Left kidney (tissue), 2 donors: ENCODE data around the gene KCNS1. TPM values are rescaled to one million over a fixed set of nuclear protein-coding genes. Genes with fewer than 3 reads are reported as not detected.
"Not testable (repeated sequence)": the region's sequence is repeated elsewhere in the genome, so short reads cannot be mapped to it uniquely, and the experiment has no call there.

Source experiments
- DNase-seq: peaks from one replicate; pipeline ENCODE4 v3.0.0-alpha.2; 2013
- polyA plus RNA-seq: library from polyadenylated mRNA; unstranded; fragments of 120-200 nt; gene quantifications from one replicate; pipeline ENCODE4 v1.2.1, GENCODE V29; 2013; ENCODE audit not compliant: insufficient read length

KCNS1 gene
- polyA plus RNA-seq, 1 donor: 0.55 TPM

DNA sequence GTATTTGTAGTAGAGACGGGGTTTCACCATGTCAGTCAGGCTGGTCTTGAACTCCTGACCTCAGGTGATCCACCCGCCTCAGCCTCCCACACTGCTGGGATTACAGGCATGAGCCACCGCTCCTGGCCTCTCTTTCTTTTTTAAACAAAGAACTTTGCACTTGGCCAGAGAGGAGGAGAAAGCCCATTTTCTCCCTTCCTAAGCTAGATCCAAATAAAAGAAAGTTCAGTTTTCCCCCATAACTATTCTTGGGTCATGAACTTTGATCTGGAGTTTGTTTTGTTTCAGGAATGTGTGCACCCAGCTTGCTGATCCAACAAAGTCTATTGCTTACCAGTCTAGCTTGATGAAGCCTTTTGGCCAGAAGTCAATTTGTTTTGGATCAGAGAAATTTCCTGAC is 23.4 kb downstream of the KCNS1 start:
- no peak for DNase-seq

DNA sequence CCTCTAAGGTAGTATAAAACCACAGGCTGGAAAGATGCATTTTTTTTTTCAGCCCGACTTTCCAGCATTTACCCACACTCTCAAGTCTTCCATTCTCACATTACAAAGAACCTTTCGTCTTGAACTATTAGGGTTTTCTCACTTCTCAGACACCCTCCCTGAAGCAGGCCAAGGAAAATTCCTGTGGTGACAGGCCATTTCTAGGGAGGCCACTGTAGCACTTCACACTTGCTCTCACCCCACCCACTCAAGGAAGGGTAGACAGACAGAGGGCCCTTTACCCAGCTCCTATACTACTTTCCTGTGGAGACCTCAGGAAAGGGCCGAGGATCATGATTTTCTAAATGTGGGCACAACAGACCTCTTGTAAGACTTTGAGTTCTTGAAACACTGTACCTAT is 27.7 kb downstream of the KCNS1 start:
- DNase-seq: no peak

DNA sequence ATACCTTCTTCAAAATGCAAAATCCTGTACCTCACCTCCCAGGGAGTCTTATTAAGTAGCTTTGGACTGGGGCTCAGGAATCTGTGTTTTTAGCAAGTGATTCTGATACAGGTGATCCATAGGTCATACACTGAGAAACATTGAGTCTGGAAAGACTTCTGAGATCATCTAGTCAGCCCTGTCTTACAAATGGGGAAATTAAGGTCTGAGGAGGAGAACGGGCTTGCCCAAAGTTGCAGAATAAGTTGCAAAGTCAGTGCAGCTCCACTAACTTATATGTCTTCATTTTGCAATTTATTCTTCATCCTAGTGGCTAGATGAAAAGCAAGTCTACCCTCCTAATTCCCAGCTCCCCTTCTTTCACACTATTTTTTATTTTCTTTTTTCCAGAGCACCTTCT is 28.9 kb downstream of the KCNS1 start:
- no peak for DNase-seq

DNA sequence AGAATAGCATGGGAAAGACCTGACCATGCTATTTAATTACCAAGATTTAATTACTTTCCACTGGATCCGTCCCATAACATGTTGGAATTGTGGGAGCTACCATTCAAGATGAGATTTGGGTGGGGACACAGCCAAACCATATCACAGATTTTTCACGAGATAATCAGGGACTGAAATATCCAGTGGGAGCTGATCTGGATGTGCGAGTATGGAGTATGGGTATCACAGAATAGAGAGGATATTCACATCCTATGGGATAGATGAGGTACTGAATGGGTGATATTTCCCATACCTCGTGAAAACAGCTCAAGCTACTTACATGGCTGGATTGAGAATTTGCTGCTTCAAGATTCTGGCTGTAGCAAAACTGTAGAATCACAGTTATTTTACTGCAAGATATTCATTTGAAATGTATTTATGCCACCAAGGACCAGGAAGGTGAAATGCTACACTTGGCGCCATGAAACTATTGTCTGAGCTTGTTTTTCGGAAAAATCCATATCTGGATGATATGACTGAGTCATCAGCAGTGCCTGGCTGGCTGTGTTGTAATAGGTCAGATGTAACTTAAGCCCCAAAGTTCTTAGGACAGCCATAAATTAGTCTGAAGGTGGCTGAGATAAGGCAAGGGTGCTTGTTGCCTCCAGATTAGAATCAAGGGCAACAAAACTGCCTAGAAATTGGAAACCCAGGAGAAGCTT is 29.8 kb downstream of the KCNS1 start:
- DNase-seq: no peak

DNA sequence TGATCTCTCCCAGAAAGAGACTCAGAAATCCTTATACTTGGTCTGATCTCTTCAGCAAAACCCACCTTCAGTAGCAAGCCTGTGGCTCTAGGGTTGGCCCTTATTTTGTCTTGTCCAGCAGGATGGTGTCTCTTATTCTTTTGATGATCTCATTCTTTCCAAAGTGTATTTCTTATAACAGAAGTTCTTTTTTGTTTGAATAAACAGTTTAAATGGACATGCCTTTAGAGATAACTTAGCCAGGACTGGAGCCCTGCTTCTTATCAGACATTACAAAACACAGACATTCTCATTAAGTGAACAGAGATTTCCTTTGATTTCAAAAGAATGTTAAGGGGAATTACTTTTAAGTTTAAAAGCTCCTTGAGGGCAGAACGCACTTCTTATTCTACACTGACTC is 31.7 kb downstream of the KCNS1 start:
- no peak for DNase-seq

- DNase-seq: no peak
Measured at GRCh38 chr20:45067558-45067957, 33.4 kb downstream of the KCNS1 start.

- DNase-seq: no peak
Measured at GRCh38 chr20:45067087-45067486, 33.8 kb downstream of the KCNS1 start.

DNA sequence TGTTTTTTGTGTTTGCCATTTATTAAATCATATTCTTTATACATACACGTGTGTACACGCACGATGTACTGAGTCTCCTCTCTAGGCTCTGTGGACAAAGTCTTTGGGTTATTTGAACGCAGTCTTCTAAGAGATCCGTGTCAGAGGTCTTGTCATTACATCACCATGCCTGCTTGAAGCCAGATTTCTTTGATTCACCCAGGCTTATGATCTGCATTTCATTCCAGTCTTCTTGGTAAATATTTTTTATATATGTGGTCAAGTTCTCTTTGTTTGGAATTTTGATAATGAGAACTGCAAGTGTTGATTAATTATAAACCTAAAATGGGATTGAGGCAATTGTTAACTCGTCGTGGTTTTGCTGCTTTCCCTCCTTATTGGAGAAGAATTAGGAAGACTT is 34.6 kb downstream of the KCNS1 start:
- no peak for DNase-seq

DNA sequence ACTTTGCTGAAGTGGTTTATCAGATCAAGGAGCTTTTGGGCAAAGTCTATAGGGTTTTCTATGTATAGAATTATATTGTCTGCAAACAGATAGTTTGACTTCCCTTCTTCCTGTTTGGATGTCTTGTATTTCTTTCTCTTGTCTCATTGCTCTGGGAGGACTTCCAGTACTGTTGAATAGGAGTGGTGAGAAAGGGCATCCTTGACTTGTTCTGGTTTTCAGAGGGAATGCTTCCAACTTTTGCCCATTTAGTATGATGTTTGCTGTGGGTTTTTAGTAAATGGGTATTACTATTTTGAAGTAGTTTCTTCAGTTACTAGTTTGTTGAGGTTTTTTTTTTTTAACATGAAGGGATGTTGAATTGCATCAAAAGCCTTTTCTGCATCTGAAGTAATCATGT is 36.1 kb downstream of the KCNS1 start:
- DNase-seq: no peak

DNA sequence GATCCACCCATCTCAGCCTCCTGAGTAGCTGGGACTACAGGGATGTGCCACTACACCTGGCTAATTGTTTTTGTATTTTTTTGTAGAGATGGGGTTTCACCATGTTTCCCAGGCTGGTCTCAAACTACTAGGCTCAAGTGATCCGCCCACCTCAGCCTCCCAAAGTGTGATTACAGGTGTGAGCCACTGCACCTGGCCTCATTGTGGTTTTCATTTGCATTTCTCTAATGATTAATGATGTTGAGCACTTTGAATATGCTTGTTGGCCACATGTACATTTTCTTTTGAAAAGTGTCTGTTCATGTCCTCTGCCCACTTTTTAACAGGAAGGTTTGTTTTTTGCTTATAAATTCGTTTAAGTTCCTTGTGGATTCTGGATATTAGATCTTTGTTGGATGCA is 37.8 kb downstream of the KCNS1 start:
- not testable (repeated sequence) for DNase-seq

DNA sequence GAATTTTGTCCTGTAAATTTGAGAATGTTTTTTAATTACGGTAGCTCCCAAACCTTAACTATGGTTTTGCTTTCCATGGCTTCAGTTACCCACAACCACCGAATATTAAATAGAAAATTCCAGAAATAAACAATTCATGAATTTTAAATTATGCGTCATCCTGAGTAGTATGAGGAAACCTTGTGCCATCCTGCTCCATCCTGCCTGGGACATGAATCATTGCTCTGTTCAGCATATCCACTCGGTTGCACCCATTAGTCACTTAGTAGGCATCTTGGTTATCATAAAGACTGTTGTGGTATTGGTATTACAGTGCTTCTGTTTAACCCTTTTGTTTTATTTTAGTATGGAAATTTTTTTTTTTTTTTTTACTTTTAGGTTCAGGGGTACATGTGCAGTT is 39.7 kb downstream of the KCNS1 start:
- DNase-seq: no peak

DNA sequence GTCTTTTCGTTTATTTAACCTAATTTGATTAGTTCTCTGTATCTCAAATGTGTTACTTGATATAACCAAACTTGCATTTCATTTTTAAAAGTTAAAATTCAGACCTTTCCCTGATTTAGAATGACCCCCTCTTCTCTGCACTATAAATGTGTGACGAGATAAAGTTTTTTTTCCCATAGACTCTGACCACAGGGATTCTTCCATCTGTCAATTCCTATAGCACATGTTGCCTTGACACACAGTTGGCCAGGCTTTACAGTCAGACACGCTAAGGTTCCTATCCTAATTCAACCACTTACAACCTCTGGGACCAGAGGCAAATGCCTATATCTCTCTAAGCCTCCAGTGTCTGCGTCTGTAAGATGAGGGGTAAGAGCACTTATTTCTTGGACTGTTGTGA is 40.6 kb downstream of the KCNS1 start:
- DNase-seq: no peak

GRCh38 chr20:45059022-45059728 is 41.8 kb downstream of the KCNS1 start:
- DNase-seq: no peak

DNA sequence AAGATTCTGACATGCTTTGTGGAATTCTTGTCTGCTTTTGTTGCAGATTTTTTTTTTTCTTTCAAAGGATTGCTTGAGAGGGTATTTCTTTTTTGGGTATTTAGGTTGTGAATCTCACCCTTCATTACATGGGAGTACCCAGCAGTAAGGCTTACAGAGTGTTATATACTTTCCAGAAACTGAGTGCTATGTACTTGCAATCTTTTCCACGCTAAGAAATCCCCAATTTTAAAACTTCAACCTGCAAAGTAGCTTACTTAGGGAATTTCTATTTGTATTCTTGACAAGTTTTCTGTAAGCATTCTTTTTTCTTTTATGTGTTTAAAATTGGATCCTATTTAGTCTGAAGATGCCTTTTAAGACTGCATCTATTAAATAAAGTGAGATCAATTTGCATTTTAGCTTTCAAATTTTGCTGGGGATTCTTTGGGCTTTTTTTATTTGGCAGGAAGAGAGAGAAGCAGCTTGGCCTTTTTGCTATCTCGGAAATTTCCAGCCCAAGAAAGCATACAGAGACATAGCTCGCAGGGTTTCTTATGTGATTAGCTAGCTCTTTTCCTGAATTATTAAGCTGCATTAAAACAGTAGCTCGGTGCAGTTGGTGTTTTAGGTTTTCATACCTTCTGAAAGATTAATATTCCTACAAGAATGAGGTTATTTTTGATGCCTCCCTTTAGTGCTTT is 42.6 kb downstream of the KCNS1 start:
- DNase-seq: no peak

- DNase-seq: no peak
Measured at GRCh38 chr20:45056473-45057173, 44.3 kb downstream of the KCNS1 start.

DNA sequence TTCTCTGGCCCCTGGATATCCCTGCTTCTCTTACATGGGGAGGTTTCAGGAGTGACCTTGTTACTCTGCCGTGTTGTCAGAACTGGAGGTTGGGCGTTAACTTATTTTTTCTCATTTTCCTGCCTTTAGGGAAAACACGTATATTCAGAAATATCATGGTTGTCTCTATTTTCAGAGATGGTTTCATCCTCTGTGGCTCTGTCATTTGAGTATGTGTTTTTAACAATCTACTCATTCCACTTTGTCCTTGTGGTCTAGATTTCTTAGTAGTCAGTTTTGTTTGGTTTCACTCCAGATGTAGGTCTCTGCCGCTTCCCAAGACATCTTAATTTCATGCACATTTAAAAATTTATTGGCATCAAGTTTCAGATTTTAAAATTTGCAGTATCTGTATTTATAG is 45.9 kb downstream of the KCNS1 start:
- DNase-seq: no peak

- no peak for DNase-seq
Measured at GRCh38 chr20:45053430-45054351, 47.2 kb downstream of the KCNS1 start.

DNA sequence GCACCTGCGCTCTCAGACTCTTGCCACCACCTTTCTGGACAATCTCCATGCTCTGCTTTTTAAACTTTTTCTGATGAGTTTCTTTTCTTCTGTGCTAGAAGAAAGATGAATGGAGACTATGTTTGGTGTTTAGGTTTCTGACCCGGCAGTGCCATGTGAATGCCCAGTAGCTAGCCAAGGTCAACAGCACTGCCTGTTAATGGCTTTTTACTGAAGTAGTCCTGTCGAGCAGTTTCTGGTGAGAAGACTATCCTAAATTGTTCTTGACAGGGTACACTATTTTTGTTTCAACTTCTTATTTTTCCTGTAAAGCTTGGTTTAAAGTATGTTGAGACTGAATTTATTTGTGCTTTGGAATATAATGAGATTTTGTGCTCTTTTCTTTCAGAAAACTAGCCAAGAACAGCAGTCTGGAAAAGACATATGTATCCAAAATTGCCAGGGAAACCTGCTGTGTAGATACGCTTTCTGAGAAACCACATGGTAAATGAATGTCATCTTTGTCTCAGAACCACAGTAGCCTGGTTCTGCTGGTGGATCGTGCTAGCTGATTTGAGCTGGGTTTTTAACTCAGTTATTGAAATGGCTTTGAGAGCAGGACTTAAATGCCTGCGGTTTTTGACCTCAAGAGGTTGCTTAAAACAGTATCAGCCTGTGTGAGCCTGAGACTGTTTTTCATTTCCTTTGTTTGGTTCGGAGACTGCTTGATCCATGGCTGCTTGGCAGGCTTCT is 48.1 kb downstream of the KCNS1 start:
- DNase-seq: no peak

DNA sequence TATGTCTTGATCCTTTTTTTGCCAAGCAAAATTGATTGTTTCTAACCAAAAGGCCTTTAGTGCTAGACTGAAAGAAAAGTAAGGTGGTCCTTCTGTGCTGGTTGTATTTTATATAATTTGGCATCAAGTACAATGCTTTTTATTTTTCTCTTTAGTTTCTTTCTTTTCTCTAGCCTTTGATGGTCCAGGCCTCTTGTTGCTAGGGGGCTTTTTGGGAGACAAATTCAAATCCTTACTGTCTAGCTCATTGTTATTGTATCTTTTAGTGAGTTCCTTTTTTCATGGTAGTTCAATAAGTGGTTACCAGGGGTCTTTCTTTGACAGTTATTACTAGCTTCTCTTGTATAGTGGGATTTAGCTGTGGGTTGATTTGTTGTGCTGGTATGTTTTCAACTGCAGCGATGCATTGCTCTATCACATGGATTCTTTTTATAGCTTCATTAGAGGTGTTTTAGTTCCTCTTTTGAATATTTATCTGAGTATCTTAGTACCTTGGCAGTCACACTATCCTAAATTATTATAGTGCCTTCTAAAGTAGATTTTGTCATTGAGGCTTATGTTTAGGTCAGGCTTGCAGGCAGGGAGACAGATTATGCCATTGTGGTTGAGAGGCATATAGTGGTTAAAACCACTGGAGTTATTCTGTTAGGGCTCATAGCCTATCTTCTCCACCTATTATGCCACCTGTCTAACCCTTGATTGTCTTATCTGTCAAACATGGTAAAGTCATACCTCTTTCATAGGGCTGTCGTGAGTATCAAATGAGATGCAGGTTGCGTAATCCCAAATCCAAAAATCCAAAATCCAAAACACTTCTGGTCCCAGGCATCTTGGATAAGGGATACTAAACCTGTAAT is 49.5 kb downstream of the KCNS1 start:
- no peak for DNase-seq

- DNase-seq: no peak
Measured at GRCh38 chr20:45049904-45050471, 50.9 kb downstream of the KCNS1 start.
